Astrocyte (in vitro differentiated cells and primary cell): ENCODE data around the gene PFDN6.

Experiments used
- CTCF ChIP-seq: IDR thresholded peaks from 2 replicates; pipeline ENCODE4 v1.5.1; 2011; ENCODE audit warnings: low read depth, mild to moderate bottlenecking, inconsistent platforms, low read length, moderate library complexity; ENCODE audit not compliant: insufficient read depth
- EZH2 ChIP-seq: IDR thresholded peaks from 2 replicates; pipeline ENCODE4 v1.6.1; 2012; ENCODE audit warnings: mild to moderate bottlenecking, low read length, inconsistent platforms; ENCODE audit not compliant: insufficient read depth

GRCh38 chr6:33290459-33290858, 1.1 kb downstream of the PFDN6 start:
- TF ChIP-seq CTCF (no peak), EZH2 (no peak)
